ENCODE results near the gene PTGIS.
"Not testable (repeated sequence)": the region's sequence is repeated elsewhere in the genome, so short reads cannot be mapped to it uniquely, and the experiment has no call there.

PTGIS gene

GRCh38 chr20:49579874-49580812 lies 12.2 kb upstream of the PTGIS start:
- no peak for DNase-seq (ENCODE audit: low read depth)

GRCh38 chr20:49579195-49579594 lies 11.3 kb upstream of the PTGIS start:
- no peak for DNase-seq (ENCODE audit: low read depth)

- DNase-seq (ENCODE audit: low read depth), result no peak
Measured at GRCh38 chr20:49578436-49578835, 10.5 kb upstream of the PTGIS start.

- DNase-seq (ENCODE audit: low read depth), result no peak
Measured at GRCh38 chr20:49575551-49576060, 7.7 kb upstream of the PTGIS start.

- DNase-seq (ENCODE audit: low read depth), result no peak
Measured at GRCh38 chr20:49573900-49574416, 6.0 kb upstream of the PTGIS start.

- DNase-seq (ENCODE audit: low read depth), result no peak
Measured at GRCh38 chr20:49572857-49573256, 4.9 kb upstream of the PTGIS start.

GRCh38 chr20:49571553-49571835 lies 3.6 kb upstream of the PTGIS start:
- no peak for DNase-seq (ENCODE audit: low read depth)

GRCh38 chr20:49570828-49571552 lies 3.1 kb upstream of the PTGIS start:
- no peak for DNase-seq (ENCODE audit: low read depth)

- DNase-seq (ENCODE audit: low read depth), result no peak
Measured at GRCh38 chr20:49570161-49570827, 2.4 kb upstream of the PTGIS start.

GRCh38 chr20:49569411-49570115 lies 1.6 kb upstream of the PTGIS start:
- DNase-seq (ENCODE audit: low read depth), result no peak

- DNase-seq (ENCODE audit: low read depth), result no peak
Measured at GRCh38 chr20:49568278-49569151, 578 bp upstream of the PTGIS start.

GRCh38 chr20:49566401-49567364 lies 1.3 kb downstream of the PTGIS start:
- no peak for DNase-seq (ENCODE audit: low read depth)

GRCh38 chr20:49564991-49565390 lies 2.9 kb downstream of the PTGIS start:
- not testable (repeated sequence) for DNase-seq (ENCODE audit: low read depth)

GRCh38 chr20:49563015-49563980 lies 4.6 kb downstream of the PTGIS start:
- no peak for DNase-seq (ENCODE audit: low read depth)

GRCh38 chr20:49562311-49563014 lies 5.5 kb downstream of the PTGIS start:
- DNase-seq (ENCODE audit: low read depth), result no peak

GRCh38 chr20:49561806-49562205 lies 6.1 kb downstream of the PTGIS start:
- DNase-seq (ENCODE audit: low read depth), result no peak

GRCh38 chr20:49561256-49561655 lies 6.7 kb downstream of the PTGIS start:
- no peak for DNase-seq (ENCODE audit: low read depth)

GRCh38 chr20:49560646-49561045 lies 7.3 kb downstream of the PTGIS start:
- no peak for DNase-seq (ENCODE audit: low read depth)
